WTC11 (cell line): ENCODE measurements around the gene ARMC8.

Source experiments
- CTCF ChIP-seq: fragments of 200-600 bp; IDR thresholded peaks from 2 replicates; pipeline ENCODE4 v1.8.0; 2022; ENCODE audit warnings: antibody characterized with exemption
- MXD4 ChIP-seq: fragments of 250-450 bp; sonication (Bioruptor Pico); IDR thresholded peaks from 2 replicates; pipeline ENCODE4 v1.8.0; 2021; ENCODE audit warnings: mild to moderate bottlenecking, moderate library complexity, borderline replicate concordance

- no peak for TF ChIP-seq CTCF
- TF ChIP-seq MXD4 (CRISPR knock-in tag): no peak
These were observed 97.9 kb downstream of the ARMC8 start for GRCh38 chr3:138284957-138285477.
